Fibroblast of lung (primary cell): ENCODE data around the gene TNFAIP8L1. TPM values are rescaled to one million over a fixed set of nuclear protein-coding genes. Genes with fewer than 3 reads are reported as not detected.
A peak's percentile ranks its signal among the peaks of the same experiment; 100 is the strongest.

ENCODE experiments used
- DNase-seq, 2 donors: peaks; one replicate each; pipeline versions ENCODE4 v3.0.0 to v3.0.0-alpha.2; 2010; ENCODE audit warnings: low read depth in 2 of 2
- H2AFZ ChIP-seq: 2 replicates; pipeline ENCODE4 v1.5.1; 2012; ENCODE audit warnings: low read length, control low read depth, inconsistent platforms
- H3K27ac ChIP-seq: 2 replicates; pipeline ENCODE4 v1.5.1; 2011; ENCODE audit warnings: low read length, control low read depth; ENCODE audit not compliant: insufficient read depth
- H3K27me3 ChIP-seq: 2 replicates; pipeline ENCODE4 v1.5.1; 2011; ENCODE audit warnings: mild to moderate bottlenecking, low read length; ENCODE audit not compliant: control insufficient read depth, insufficient read depth
- H3K36me3 ChIP-seq: 2 replicates; pipeline ENCODE4 v1.5.1; 2011; ENCODE audit warnings: low read length; ENCODE audit not compliant: control insufficient read depth, insufficient read depth
- H3K4me1 ChIP-seq: 2 replicates; pipeline ENCODE4 v1.5.1; 2011; ENCODE audit warnings: low read length; ENCODE audit not compliant: control insufficient read depth, insufficient read depth; ENCODE audit errors: extremely low read depth
- H3K4me2 ChIP-seq: 2 replicates; pipeline ENCODE4 v1.5.1; 2011; ENCODE audit warnings: low read length, control low read depth; ENCODE audit not compliant: insufficient read depth; ENCODE audit errors: extremely low read depth
- H3K4me3 ChIP-seq, 4 experiments: fragments of 200-600 bp in 1 of 4; sonication (generic) in 1 of 4; replicated peaks in 1 of 4; 2 replicates each; pipeline ENCODE4 v1.5.1; 2011 to 2016; ENCODE audit warnings: low read length in 4 of 4, low read depth in 3 of 4, mild to moderate bottlenecking in 3 of 4, control low read depth in 2 of 4, inconsistent platforms in 1 of 4, mixed read lengths in 1 of 4; ENCODE audit not compliant: insufficient read depth in 1 of 4; ENCODE audit errors: control extremely low read depth in 1 of 4
- H3K79me2 ChIP-seq: 2 replicates; pipeline ENCODE4 v1.5.1; 2012; ENCODE audit warnings: mild to moderate bottlenecking, low read length, inconsistent platforms; ENCODE audit not compliant: control insufficient read depth, insufficient read depth
- H3K9ac ChIP-seq: 2 replicates; pipeline ENCODE4 v1.5.1; 2011; ENCODE audit warnings: mild to moderate bottlenecking, low read length, control low read depth; ENCODE audit not compliant: insufficient read depth
- H3K9me3 ChIP-seq: 2 replicates; pipeline ENCODE4 v1.5.1; 2012; ENCODE audit warnings: low read depth, low read length; ENCODE audit not compliant: control insufficient read depth, insufficient read depth
- H4K20me1 ChIP-seq: 2 replicates; pipeline ENCODE4 v1.5.1; 2011; ENCODE audit warnings: low read length; ENCODE audit not compliant: control insufficient read depth, insufficient read depth; ENCODE audit errors: extremely low read depth
- CTCF ChIP-seq, 2 donors: IDR thresholded peaks in 1 of 2; conservative IDR thresholded peaks in 1 of 2; 1 replicate in 1 of 2; 2 replicates in 1 of 2; pipeline ENCODE4 v1.5.1; 2011 to 2012; ENCODE audit warnings: low read length in 2 of 2, control low read depth in 1 of 2, inconsistent platforms in 1 of 2, low read depth in 1 of 2, mild to moderate bottlenecking in 1 of 2
- EZH2 ChIP-seq: IDR thresholded peaks from 2 replicates; pipeline ENCODE4 v1.5.1; 2012; ENCODE audit warnings: low read length, control low read depth, mild to moderate bottlenecking; ENCODE audit errors: missing control alignments
- polyA plus RNA-seq, 2 donors: library from polyadenylated mRNA; depleted of rRNA in 1 of 2; stranded (reverse) in 1 of 2; unstranded in 1 of 2; fragments of >200 nt; gene quantifications; 2 replicates each; pipeline ENCODE4 v1.2.1, GENCODE V29; 2011 to 2012; ENCODE audit warnings: missing spikeins in 1 of 2
- total RNA-seq: library from RNA; depleted of rRNA; stranded (reverse); fragments of >200 nt; gene quantifications from 2 replicates; pipeline ENCODE4 v1.2.1, GENCODE V29; 2014

TNFAIP8L1 gene
- total and polyA plus RNA-seq, 2 donors (not counting 1 experiment from before 2014, with no cell fraction given), result 2.3 to 4.0 TPM

GRCh38 chr19:4695224-4695731 lies 56.0 kb downstream of the TNFAIP8L1 start:
- Histone ChIP-seq H3K27ac (no peak overlapping the region), H3K79me2 (no peaks in the 10 kb centered on the region), H3K4me1 (peaks cover 9% of the 10 kb centered on the region), H3K27me3 (no peaks in the 10 kb centered on the region), H2AFZ (no peak overlapping the region), H3K9me3 (no peaks in the 10 kb centered on the region), H4K20me1 (no peaks in the 10 kb centered on the region), H3K9ac (no peak overlapping the region), H3K36me3 (peaks cover 35% of the 10 kb centered on the region), H3K4me2 (no peak overlapping the region), H3K4me3 (no peak overlapping the region)
- TF ChIP-seq EZH2, result no peak
- TF ChIP-seq CTCF (conservative IDR thresholded peaks at IDR 0.05 in 1 of 2, IDR thresholded peaks at IDR 0.05 in 1 of 2; ENCODE audit: low read depth in 1 of 2, low read length in 2 of 2), result no peak
- no peak for DNase-seq

- H3K9ac ChIP-seq, result no peak overlapping the region
- DNase-seq, result no peak
- H3K4me3 ChIP-seq, result no peak overlapping the region
- H3K27ac ChIP-seq, result peak overlapping the region; percentile 37
- no peaks in the 10 kb centered on the region for H3K79me2 ChIP-seq
- H3K27me3 ChIP-seq, result no peaks in the 10 kb centered on the region
- H3K4me1 ChIP-seq, result peaks cover 9% of the 10 kb centered on the region
- peaks cover 37% of the 10 kb centered on the region for H3K36me3 ChIP-seq
- TF ChIP-seq EZH2, result no peak
- TF ChIP-seq CTCF (conservative IDR thresholded peaks at IDR 0.05 in 1 of 2, IDR thresholded peaks at IDR 0.05 in 1 of 2; ENCODE audit: low read depth in 1 of 2, low read length in 2 of 2), result no peak
- H4K20me1 ChIP-seq, result no peaks in the 10 kb centered on the region
- H3K4me2 ChIP-seq, result no peak overlapping the region
- no peaks in the 10 kb centered on the region for H3K9me3 ChIP-seq
- H2AFZ ChIP-seq, result no peak overlapping the region
Measured at GRCh38 chr19:4697304-4697703, 58.0 kb downstream of the TNFAIP8L1 start.

- no peaks in the 10 kb centered on the region for H3K27me3 ChIP-seq
- TF ChIP-seq CTCF (conservative IDR thresholded peaks at IDR 0.05 in 1 of 2, IDR thresholded peaks at IDR 0.05 in 1 of 2; ENCODE audit: low read depth in 1 of 2, low read length in 2 of 2) (no peak), EZH2 (no peak)
- H3K4me2 ChIP-seq, result no peak overlapping the region
- H3K79me2 ChIP-seq, result no peaks in the 10 kb centered on the region
- H3K4me3 ChIP-seq, result no peak overlapping the region
- peaks cover 9% of the 10 kb centered on the region for H3K4me1 ChIP-seq
- no peak overlapping the region for H3K27ac ChIP-seq
- no peaks in the 10 kb centered on the region for H3K9me3 ChIP-seq
- DNase-seq, result no peak
- H3K9ac ChIP-seq, result no peak overlapping the region
- H4K20me1 ChIP-seq, result no peaks in the 10 kb centered on the region
- H2AFZ ChIP-seq, result no peak overlapping the region
- peaks cover 39% of the 10 kb centered on the region for H3K36me3 ChIP-seq
Measured at GRCh38 chr19:4699826-4700692, 60.7 kb downstream of the TNFAIP8L1 start.
